Activated CD4-positive, alpha-beta memory T cell treated with anti-CD3 and anti-CD28 coated beads for 36 hours (primary cell): Measurements from ENCODE around the gene TOX2. TPM values are rescaled to one million over a fixed set of nuclear protein-coding genes. Genes with fewer than 3 reads are reported as not detected.
A peak's percentile ranks its signal among the peaks of the same experiment; 100 is the strongest.

Source experiments
- CTCF ChIA-PET: fragments of 350-600 bp; sonication (Branson Sonifier 250); formaldehyde crosslinking; loops from one replicate; lab custom pipeline; 2021; ENCODE audit warnings: antibody characterized with exemption, inconsistent platforms; lab: Charles Lee
- POLR2A ChIA-PET: fragments of 350-600 bp; sonication (Branson Sonifier 250); formaldehyde crosslinking; loops from one replicate; lab custom pipeline; 2021; ENCODE audit warnings: antibody characterized with exemption; lab: Charles Lee
- DNase-seq: peaks from one replicate; pipeline ENCODE4 v3.0.0-alpha.2; 2020
- H3K27ac Mint-ChIP-seq: one replicate; pipeline ENCODE4 v1.8.0; 2021; ENCODE audit warnings: mixed read lengths
- H3K27me3 Mint-ChIP-seq: one replicate; pipeline ENCODE4 v1.8.0; 2021; ENCODE audit warnings: mixed read lengths
- H3K36me3 Mint-ChIP-seq: one replicate; pipeline ENCODE4 v1.8.0; 2021; ENCODE audit warnings: mixed read lengths
- H3K4me1 Mint-ChIP-seq: one replicate; pipeline ENCODE4 v1.8.0; 2021; ENCODE audit warnings: low read depth, mixed read lengths
- H3K4me3 Mint-ChIP-seq: one replicate; pipeline ENCODE4 v1.8.0; 2021; ENCODE audit warnings: mild to moderate bottlenecking, mixed read lengths
- H3K9me3 Mint-ChIP-seq: one replicate; pipeline ENCODE4 v1.8.0; 2021; ENCODE audit warnings: mixed read lengths
- intact Hi-C: fragments of 100-400 bp; cut with micrococcal nuclease; formaldehyde crosslinking; loops from one replicate; pipeline ENCODE4 v1.15.1; 2023
- total RNA-seq, 2 experiments: library from RNA; stranded (reverse); gene quantifications; one replicate each; pipeline ENCODE4 v1.2.3, GENCODE V29; 2021

The TOX2 gene
- total RNA-seq, 2 experiments from 2014 or later = 2.2 to 2.5 TPM

- intact Hi-C loops = no loop called here
- Mint-ChIP-seq H3K4me3 (no peak overlapping the region), H3K27ac (no peak overlapping the region), H3K36me3 (peaks cover 9% of the 10 kb centered on the region), H3K27me3 (peaks cover 19% of the 10 kb centered on the region), H3K4me1 (peaks cover 55% of the 10 kb centered on the region), H3K9me3 (peaks cover 12% of the 10 kb centered on the region)
- ChIA-PET POLR2A (interaction anchor here (0.6 kb wide), 1 partner anchor 297 kb away, joined by 4 read pairs; no protein-coding TSS in a partner anchor), CTCF (interaction anchor here (0.8 kb wide), 1 partner anchor 22 kb away, joined by 3 read pairs; no protein-coding TSS in a partner anchor)
- DNase-seq = peak; percentile 4
Observed at GRCh38 chr20:43961541-43962471, 47.2 kb downstream of the TOX2 start.

DNA sequence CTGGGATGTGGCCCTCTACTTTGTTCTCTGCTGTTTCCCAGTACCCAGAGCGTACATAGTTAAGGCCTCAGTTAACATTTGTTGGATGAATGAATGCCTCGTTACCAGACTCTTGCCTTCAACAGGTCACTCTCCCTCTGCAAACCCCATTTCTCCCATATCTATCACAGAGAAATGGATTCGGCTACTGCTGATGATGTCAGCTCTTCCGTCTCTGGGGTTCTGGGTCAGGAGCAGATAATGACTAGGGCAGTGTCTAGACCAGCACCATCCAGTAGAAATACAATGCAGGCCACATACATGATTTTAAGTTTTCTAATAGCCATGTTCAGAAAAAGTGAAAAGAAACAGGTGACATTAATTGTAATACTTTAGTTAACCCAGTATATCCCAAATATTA lies 47.9 kb downstream of the TOX2 start:
- intact Hi-C loops = no loop called here
- Mint-ChIP-seq H3K4me3 (no peak overlapping the region), H3K27ac (no peak overlapping the region), H3K27me3 (peaks cover 13% of the 10 kb centered on the region), H3K4me1 (peaks cover 52% of the 10 kb centered on the region), H3K36me3 (peaks cover 6% of the 10 kb centered on the region), H3K9me3 (peaks cover 8% of the 10 kb centered on the region)
- POLR2A ChIA-PET = interaction anchor here (0.6 kb wide), 1 partner anchor 298 kb away, joined by 4 read pairs; no protein-coding TSS in a partner anchor
- DNase-seq = no peak
- CTCF ChIA-PET = no interaction called here

- ChIA-PET CTCF (interaction anchor here (1.0 kb wide), 1 partner anchor 213 kb away, joined by 3 read pairs; no protein-coding TSS in a partner anchor), POLR2A (no interaction called here)
- no peak overlapping the region for H3K4me3 Mint-ChIP-seq
- H3K27ac Mint-ChIP-seq = no peak overlapping the region
- peaks cover 48% of the 10 kb centered on the region for H3K4me1 Mint-ChIP-seq
- DNase-seq = no peak
- intact Hi-C loops = no loop called here
- peaks cover under 1% of the 10 kb centered on the region for H3K36me3 Mint-ChIP-seq
- H3K27me3 Mint-ChIP-seq = peaks cover 9% of the 10 kb centered on the region
- H3K9me3 Mint-ChIP-seq = peaks cover 1% of the 10 kb centered on the region
Observed at GRCh38 chr20:43963233-43963632, 48.6 kb downstream of the TOX2 start.

- Mint-ChIP-seq H3K9me3 (no peaks in the 10 kb centered on the region), H3K4me3 (no peak overlapping the region), H3K27me3 (peaks cover 8% of the 10 kb centered on the region), H3K4me1 (peaks cover 42% of the 10 kb centered on the region), H3K27ac (no peak overlapping the region), H3K36me3 (no peaks in the 10 kb centered on the region)
- POLR2A ChIA-PET = interaction anchor here (1.0 kb wide), 1 partner anchor 8 kb away, joined by 3 read pairs; no protein-coding TSS in a partner anchor
- CTCF ChIA-PET = interaction anchor here (1.0 to 2.0 kb wide), 2 partner anchors 19 to 214 kb away, joined by 3 to 4 read pairs; no protein-coding TSS in a partner anchor
- peak; percentile 49 for DNase-seq
- intact Hi-C loops = no loop called here
Observed at GRCh38 chr20:43963872-43964791, 49.5 kb downstream of the TOX2 start.

- ChIA-PET CTCF (no interaction called here), POLR2A (no interaction called here)
- no peak overlapping the region for H3K27ac Mint-ChIP-seq
- no peak for DNase-seq
- no peak overlapping the region for H3K4me3 Mint-ChIP-seq
- intact Hi-C loops = no loop called here
- peaks cover 3% of the 10 kb centered on the region for H3K27me3 Mint-ChIP-seq
- H3K36me3 Mint-ChIP-seq = no peaks in the 10 kb centered on the region
- peaks cover 19% of the 10 kb centered on the region for H3K4me1 Mint-ChIP-seq
- no peaks in the 10 kb centered on the region for H3K9me3 Mint-ChIP-seq
Observed at GRCh38 chr20:43968341-43969000, 53.8 kb downstream of the TOX2 start.

DNA sequence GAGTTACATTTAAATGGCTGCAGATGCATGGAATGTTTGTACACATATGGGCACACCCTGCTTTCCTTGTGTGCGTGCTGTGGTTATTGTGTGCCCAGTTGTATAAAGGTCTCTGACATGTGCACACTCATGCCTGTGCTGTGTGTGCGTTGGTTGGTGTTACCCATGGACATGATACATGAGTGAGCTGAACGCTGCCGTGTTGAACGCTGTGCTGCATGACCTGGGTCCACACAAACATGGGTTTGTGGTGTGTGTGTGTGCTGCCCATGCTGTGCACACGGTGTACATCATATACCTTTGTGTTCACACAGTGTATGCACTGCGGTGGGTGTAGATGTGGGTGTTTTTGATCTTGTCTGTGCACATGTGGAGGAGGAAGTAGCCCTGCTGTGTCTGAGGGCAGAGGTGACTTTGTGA lies 54.4 kb downstream of the TOX2 start:
- CTCF ChIA-PET = no interaction called here
- intact Hi-C loops = no loop called here
- H3K36me3 Mint-ChIP-seq = no peaks in the 10 kb centered on the region
- H3K27me3 Mint-ChIP-seq = peaks cover 3% of the 10 kb centered on the region
- no peak for DNase-seq
- H3K4me1 Mint-ChIP-seq = peaks cover 16% of the 10 kb centered on the region
- no peaks in the 10 kb centered on the region for H3K9me3 Mint-ChIP-seq
- H3K27ac Mint-ChIP-seq = no peak overlapping the region
- POLR2A ChIA-PET = no interaction called here
- no peak overlapping the region for H3K4me3 Mint-ChIP-seq

DNA sequence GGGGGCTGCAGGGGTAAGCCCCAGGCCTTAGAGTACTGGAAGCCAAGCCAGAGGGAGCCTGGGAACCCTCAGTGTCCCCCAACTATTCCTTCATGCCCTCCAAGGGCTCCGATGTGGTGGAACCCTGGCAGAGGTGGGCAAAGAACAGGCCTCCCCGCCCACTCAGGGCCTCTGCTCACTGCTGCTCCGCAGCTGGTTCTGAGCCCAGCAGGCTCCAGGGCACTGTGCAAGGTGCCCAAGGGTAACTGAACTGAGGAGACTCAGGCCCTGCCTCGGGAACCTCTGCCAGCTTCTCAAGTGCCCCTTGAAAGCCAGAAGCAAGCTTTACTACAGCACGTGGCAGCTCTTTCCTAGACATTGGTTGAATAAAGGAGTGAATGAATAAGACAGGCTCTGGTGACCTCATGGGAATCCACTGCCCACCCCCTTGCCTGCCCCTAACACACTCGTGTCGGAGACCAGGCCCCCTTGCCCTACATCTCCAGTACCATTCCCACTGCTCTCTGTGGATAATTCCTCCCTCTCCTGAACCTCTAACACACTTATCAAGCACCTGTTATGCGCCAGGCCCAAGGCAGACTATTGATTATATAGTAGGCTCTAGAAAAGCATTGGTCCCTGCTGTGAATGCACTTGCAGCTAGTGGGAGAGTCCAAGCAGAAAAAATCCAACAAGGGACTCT lies 55.0 kb downstream of the TOX2 start:
- intact Hi-C loops = no loop called here
- no peak overlapping the region for H3K4me3 Mint-ChIP-seq
- POLR2A ChIA-PET = no interaction called here

DNA sequence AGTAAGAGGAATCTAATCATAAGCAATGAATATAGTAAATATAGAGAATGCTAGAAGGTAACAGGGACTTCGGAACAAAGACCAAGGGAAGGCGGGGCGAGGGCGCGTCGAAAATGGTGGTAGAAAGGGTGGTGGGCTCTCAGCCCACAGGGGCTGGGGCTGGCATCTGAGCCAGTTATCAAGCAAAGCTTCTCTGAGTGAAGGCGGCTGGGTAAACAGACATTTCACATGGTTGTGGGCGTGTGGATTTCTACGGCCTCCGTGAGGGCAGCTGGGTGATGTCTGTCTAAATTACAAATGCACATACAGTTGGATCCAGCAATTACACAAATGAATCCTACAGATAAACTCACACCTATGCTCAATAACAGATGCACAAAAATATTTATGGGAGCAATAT lies 56.6 kb downstream of the TOX2 start:
- ChIA-PET POLR2A (no interaction called here), CTCF (interaction anchor here (1.1 to 3.0 kb wide), 2 partner anchors 12 to 221 kb away, joined by 3 to 14 read pairs; no protein-coding TSS in a partner anchor)
- DNase-seq = no peak

More for the DNA sequence above, 55.0 kb downstream of the TOX2 start:
- no peaks in the 10 kb centered on the region for H3K36me3 Mint-ChIP-seq
- no peaks in the 10 kb centered on the region for H3K27me3 Mint-ChIP-seq
- H3K9me3 Mint-ChIP-seq = no peaks in the 10 kb centered on the region
- peaks cover 10% of the 10 kb centered on the region for H3K4me1 Mint-ChIP-seq
- no peak overlapping the region for H3K27ac Mint-ChIP-seq
- CTCF ChIA-PET = interaction anchor here (3.0 kb wide), 1 partner anchor 13 kb away, joined by 14 read pairs; no protein-coding TSS in a partner anchor
- DNase-seq = no peak

DNA sequence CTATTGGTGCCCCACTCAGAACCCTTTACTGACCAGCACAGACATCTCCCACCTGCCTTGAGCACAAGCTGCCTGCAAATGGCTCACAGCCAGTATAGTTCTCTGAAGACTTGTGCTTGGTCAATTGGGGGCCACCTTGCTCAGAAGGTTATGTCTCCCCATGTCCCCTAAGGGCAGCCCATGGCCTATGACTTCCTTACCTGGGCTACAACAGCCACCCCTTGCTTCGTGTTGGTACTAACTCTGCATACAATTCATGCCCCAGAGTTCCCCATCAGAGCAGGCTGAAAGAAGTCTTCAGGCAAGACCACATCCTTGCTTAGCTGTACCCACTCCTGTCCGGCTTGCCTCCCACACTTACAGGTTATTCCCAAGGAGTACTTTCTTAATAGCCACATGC lies 57.4 kb downstream of the TOX2 start:
- ChIA-PET POLR2A (no interaction called here), CTCF (interaction anchor here (1.1 to 3.0 kb wide), 2 partner anchors 11 to 222 kb away, joined by 3 to 14 read pairs; no protein-coding TSS in a partner anchor)
- peaks cover 9% of the 10 kb centered on the region for H3K4me1 Mint-ChIP-seq
- H3K36me3 Mint-ChIP-seq = no peaks in the 10 kb centered on the region
- intact Hi-C loops = no loop called here
- H3K9me3 Mint-ChIP-seq = peaks cover 3% of the 10 kb centered on the region
- DNase-seq = no peak
- no peak overlapping the region for H3K27ac Mint-ChIP-seq
- peaks cover 2% of the 10 kb centered on the region for H3K27me3 Mint-ChIP-seq
- H3K4me3 Mint-ChIP-seq = no peak overlapping the region

More for the DNA sequence above, 56.6 kb downstream of the TOX2 start:
- intact Hi-C loops = no loop called here
- H3K9me3 Mint-ChIP-seq = peaks cover 3% of the 10 kb centered on the region
- no peak overlapping the region for H3K4me3 Mint-ChIP-seq
- H3K4me1 Mint-ChIP-seq = peaks cover 9% of the 10 kb centered on the region
- peaks cover 2% of the 10 kb centered on the region for H3K27me3 Mint-ChIP-seq
- H3K36me3 Mint-ChIP-seq = no peaks in the 10 kb centered on the region
- H3K27ac Mint-ChIP-seq = no peak overlapping the region

GRCh38 chr20:43972692-43973091 lies 58.0 kb downstream of the TOX2 start:
- H3K4me3 Mint-ChIP-seq = no peak overlapping the region
- H3K27ac Mint-ChIP-seq = no peak overlapping the region
- peaks cover 2% of the 10 kb centered on the region for H3K27me3 Mint-ChIP-seq
- no peaks in the 10 kb centered on the region for H3K36me3 Mint-ChIP-seq
- H3K9me3 Mint-ChIP-seq = peaks cover 3% of the 10 kb centered on the region
- POLR2A ChIA-PET = no interaction called here
- intact Hi-C loops = no loop called here
- no peak for DNase-seq
- CTCF ChIA-PET = interaction anchor here (1.1 kb wide), 1 partner anchor 223 kb away, joined by 3 read pairs; no protein-coding TSS in a partner anchor
- peaks cover 9% of the 10 kb centered on the region for H3K4me1 Mint-ChIP-seq

- Mint-ChIP-seq H3K9me3 (peaks cover 3% of the 10 kb centered on the region), H3K27ac (no peak overlapping the region), H3K36me3 (no peaks in the 10 kb centered on the region), H3K27me3 (peaks cover 2% of the 10 kb centered on the region), H3K4me3 (no peak overlapping the region), H3K4me1 (peaks cover 9% of the 10 kb centered on the region)
- no peak for DNase-seq
- POLR2A ChIA-PET = no interaction called here
- intact Hi-C loops = no loop called here
- CTCF ChIA-PET = no interaction called here
Observed at GRCh38 chr20:43973231-43973630, 58.6 kb downstream of the TOX2 start.
